ENCODE results near the gene HEXIM2.

HEXIM2 gene

GRCh38 chr17:45155483-45155882, 6.2 kb upstream of the HEXIM2 start:
- no peak for TF ChIP-seq CTCF (IDR thresholded peaks at IDR 0.05; ENCODE audit: extremely low read depth, insufficient read depth, missing control alignments)
- no peak for DNase-seq (ENCODE audit: low spot score)
- in situ Hi-C loops (cut with MboI; ENCODE audit: low pct_unique_long_range_greater_than_20kb, low sequenced_read_pairs, unreplicated experiment), result no loop called here

- TF ChIP-seq CTCF (IDR thresholded peaks at IDR 0.05; ENCODE audit: extremely low read depth, insufficient read depth, missing control alignments), result no peak
- no peak for DNase-seq (ENCODE audit: low spot score)
- in situ Hi-C loops (cut with MboI; ENCODE audit: low pct_unique_long_range_greater_than_20kb, low sequenced_read_pairs, unreplicated experiment), result no loop called here
These were observed 5.4 kb upstream of the HEXIM2 start for GRCh38 chr17:45156242-45156641.

- TF ChIP-seq CTCF (IDR thresholded peaks at IDR 0.05; ENCODE audit: extremely low read depth, insufficient read depth, missing control alignments), result no peak
- in situ Hi-C loops (cut with MboI; ENCODE audit: low pct_unique_long_range_greater_than_20kb, low sequenced_read_pairs, unreplicated experiment), result no loop called here
- DNase-seq (ENCODE audit: low spot score), result no peak
These were observed 1.0 kb upstream of the HEXIM2 start for GRCh38 chr17:45160447-45161287.

GRCh38 chr17:45162025-45162687, 481 bp downstream of the HEXIM2 start:
- TF ChIP-seq CTCF (IDR thresholded peaks at IDR 0.05; ENCODE audit: extremely low read depth, insufficient read depth, missing control alignments), result no peak
- in situ Hi-C loops (cut with MboI; ENCODE audit: low pct_unique_long_range_greater_than_20kb, low sequenced_read_pairs, unreplicated experiment), result no loop called here
- no peak for DNase-seq (ENCODE audit: low spot score)

- in situ Hi-C loops (cut with MboI; ENCODE audit: low pct_unique_long_range_greater_than_20kb, low sequenced_read_pairs, unreplicated experiment), result no loop called here
- no peak for DNase-seq (ENCODE audit: low spot score)
- no peak for TF ChIP-seq CTCF (IDR thresholded peaks at IDR 0.05; ENCODE audit: extremely low read depth, insufficient read depth, missing control alignments)
These were observed 3.1 kb downstream of the HEXIM2 start for GRCh38 chr17:45164734-45165269.

- in situ Hi-C loops (cut with MboI; ENCODE audit: low pct_unique_long_range_greater_than_20kb, low sequenced_read_pairs, unreplicated experiment), result no loop called here
- DNase-seq (ENCODE audit: low spot score), result no peak
- no peak for TF ChIP-seq CTCF (IDR thresholded peaks at IDR 0.05; ENCODE audit: extremely low read depth, insufficient read depth, missing control alignments)
These were observed 7.5 kb downstream of the HEXIM2 start for GRCh38 chr17:45168991-45169752.

Data from GM13977 (cell line).